ENCODE measurements around the gene SLC7A6OS. TPM values are rescaled to one million over a fixed set of nuclear protein-coding genes. Genes with fewer than 3 reads are reported as not detected.

SLC7A6OS gene
- total and polyA plus RNA-seq, 10 of the 15 experiments (the other 5 are each of a cell fraction or from before 2014, with no cell fraction given) = 2.9 to 27.4 (median 16.9) TPM

DNA sequence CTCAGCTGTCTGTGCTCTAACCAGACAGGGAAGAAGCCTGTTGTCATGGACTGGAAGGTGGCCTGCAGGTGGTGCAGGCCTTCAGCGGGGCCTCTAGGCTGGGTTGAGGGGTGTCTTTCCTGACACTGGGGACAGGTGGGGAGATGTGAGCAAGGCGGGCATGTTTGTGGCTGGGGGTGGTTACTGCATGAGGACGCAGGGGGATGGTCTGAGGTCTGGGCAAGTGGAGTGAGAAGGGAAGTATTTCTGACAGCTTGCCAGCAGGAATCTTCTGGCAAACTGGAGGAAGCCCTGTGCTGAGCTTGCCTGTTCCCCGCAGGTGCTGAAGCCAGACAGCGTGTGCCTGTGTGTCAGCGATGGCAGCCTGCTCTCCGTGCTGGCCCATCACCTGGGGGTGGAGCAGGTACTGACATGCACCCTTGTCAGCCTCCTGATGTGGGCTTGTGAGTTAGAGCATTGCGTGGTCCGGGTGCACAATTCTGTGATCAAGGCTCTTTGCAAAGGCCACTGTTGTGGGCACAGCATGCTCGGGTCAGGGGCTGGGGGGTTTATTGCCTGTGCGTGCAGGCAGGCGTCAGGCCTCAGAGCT is 36.2 kb upstream of the SLC7A6OS start:
- CTCF ChIA-PET = no interaction called here
- WGBS (ENCODE audit: insufficient coverage, insufficient replicate concordance, low lambda C conversion rate, missing lambda C conversion rate) = 86% methylated on average over 11 of the region's 12 CpGs
- BruUV-seq (replicated peaks) = no TSS peak
- POLR2A ChIA-PET = no interaction called here
- intact Hi-C loops (cut with micrococcal nuclease; ENCODE audit: unreplicated experiment) (no loop called here), in situ Hi-C loops (cut with MboI) (no loop called here)
- Histone ChIP-seq H3K4me1 (ENCODE audit: control insufficient read depth, insufficient read depth, low read length) (no peaks in the 10 kb centered on the region), H3K4me2 (ENCODE audit: control insufficient read depth, insufficient read depth) (no peak overlapping the region), H3K9me3 (replicated peaks; ENCODE audit: control insufficient read depth, insufficient read depth, low read length) (no peaks in the 10 kb centered on the region), H3K27me3 (replicated peaks in 1 of 2; ENCODE audit: control insufficient read depth in 2 of 2, insufficient read depth in 2 of 2, low read length in 1 of 2) (no peaks in the 10 kb centered on the region), H4K20me1 (ENCODE audit: control insufficient read depth, insufficient read depth) (no peaks in the 10 kb centered on the region; the same call in 1 of the 2 replicates), H3K36me3 (ENCODE audit: control insufficient read depth in 2 of 2, insufficient read depth in 2 of 2, low read length in 1 of 2) (peaks cover 25 to 29% of the 10 kb centered on the region in 2 experiments), H2AFZ (ENCODE audit: control insufficient read depth, low read depth, low read length) (no peak overlapping the region), H3K79me2 (ENCODE audit: control insufficient read depth, insufficient read depth, low read length) (no peaks in the 10 kb centered on the region), H3K9ac (ENCODE audit: control insufficient read depth, insufficient read depth, low read length) (no peak overlapping the region), H3K27ac (ENCODE audit: control insufficient read depth, insufficient read depth) (no peak overlapping the region), H3K4me3 (no peak overlapping the region)
- DNase-seq (ENCODE audit: low read depth, low spot score) (no peak), ATAC-seq (no peak), FAIRE-seq (no peak)
- SMC1A ChIA-PET (ENCODE audit: uncharacterized antibody, unreplicated experiment) = no interaction called here
- RAD21 ChIA-PET (ENCODE audit: unreplicated experiment) = no interaction called here
- TF ChIP-seq TAF1 (IDR thresholded peaks at IDR 0.05; ENCODE audit: borderline replicate concordance, low read depth, low read length) (no peak), BMI1 (IDR thresholded peaks at IDR 0.05; ENCODE audit: borderline replicate concordance) (no peak), BACH1 (IDR thresholded peaks at IDR 0.05; ENCODE audit: borderline replicate concordance) (no peak), SMARCA5 (IDR thresholded peaks at IDR 0.05) (no peak), RCOR1 (conservative IDR thresholded peaks at IDR 0.05; ENCODE audit: low read depth, low read length) (no peak), RB1 (IDR thresholded peaks at IDR 0.05; ENCODE audit: borderline replicate concordance) (no peak), MYB (IDR thresholded peaks at IDR 0.05; ENCODE audit: borderline replicate concordance, low read depth, low read length) (no peak), NR2C2 (IDR thresholded peaks at IDR 0.05; ENCODE audit: borderline replicate concordance, control insufficient read depth, insufficient read length, low read depth) (no peak), EED (IDR thresholded peaks at IDR 0.05; ENCODE audit: low read depth) (no peak), RFX5 (IDR thresholded peaks at IDR 0.05; ENCODE audit: low read depth, low read length) (no peak), SMAD5 (IDR thresholded peaks at IDR 0.05; ENCODE audit: low read depth) (no peak)
- TF ChIP-seq, protein P1, sequence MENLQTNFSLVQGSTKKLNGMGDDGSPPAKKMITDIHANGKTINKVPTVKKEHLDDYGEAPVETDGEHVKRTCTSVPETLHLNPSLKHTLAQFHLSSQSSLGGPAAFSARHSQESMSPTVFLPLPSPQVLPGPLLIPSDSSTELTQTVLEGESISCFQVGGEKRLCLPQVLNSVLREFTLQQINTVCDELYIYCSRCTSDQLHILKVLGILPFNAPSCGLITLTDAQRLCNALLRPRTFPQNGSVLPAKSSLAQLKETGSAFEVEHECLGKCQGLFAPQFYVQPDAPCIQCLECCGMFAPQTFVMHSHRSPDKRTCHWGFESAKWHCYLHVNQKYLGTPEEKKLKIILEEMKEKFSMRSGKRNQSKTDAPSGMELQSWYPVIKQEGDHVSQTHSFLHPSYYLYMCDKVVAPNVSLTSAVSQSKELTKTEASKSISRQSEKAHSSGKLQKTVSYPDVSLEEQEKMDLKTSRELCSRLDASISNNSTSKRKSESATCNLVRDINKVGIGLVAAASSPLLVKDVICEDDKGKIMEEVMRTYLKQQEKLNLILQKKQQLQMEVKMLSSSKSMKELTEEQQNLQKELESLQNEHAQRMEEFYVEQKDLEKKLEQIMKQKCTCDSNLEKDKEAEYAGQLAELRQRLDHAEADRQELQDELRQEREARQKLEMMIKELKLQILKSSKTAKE (IDR thresholded peaks at IDR 0.05; ENCODE audit: low read depth, poor library complexity, severe bottlenecking) = no peak
- TF ChIP-seq, protein P2, sequence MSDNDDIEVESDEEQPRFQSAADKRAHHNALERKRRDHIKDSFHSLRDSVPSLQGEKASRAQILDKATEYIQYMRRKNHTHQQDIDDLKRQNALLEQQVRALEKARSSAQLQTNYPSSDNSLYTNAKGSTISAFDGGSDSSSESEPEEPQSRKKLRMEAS (IDR thresholded peaks at IDR 0.05; ENCODE audit: low read depth, low read length) = no peak
- TF ChIP-seq, protein P3, sequence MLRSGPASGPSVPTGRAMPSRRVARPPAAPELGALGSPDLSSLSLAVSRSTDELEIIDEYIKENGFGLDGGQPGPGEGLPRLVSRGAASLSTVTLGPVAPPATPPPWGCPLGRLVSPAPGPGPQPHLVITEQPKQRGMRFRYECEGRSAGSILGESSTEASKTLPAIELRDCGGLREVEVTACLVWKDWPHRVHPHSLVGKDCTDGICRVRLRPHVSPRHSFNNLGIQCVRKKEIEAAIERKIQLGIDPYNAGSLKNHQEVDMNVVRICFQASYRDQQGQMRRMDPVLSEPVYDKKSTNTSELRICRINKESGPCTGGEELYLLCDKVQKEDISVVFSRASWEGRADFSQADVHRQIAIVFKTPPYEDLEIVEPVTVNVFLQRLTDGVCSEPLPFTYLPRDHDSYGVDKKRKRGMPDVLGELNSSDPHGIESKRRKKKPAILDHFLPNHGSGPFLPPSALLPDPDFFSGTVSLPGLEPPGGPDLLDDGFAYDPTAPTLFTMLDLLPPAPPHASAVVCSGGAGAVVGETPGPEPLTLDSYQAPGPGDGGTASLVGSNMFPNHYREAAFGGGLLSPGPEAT (IDR thresholded peaks at IDR 0.05; ENCODE audit: low read depth) = no peak
- TF ChIP-seq, protein P4, sequence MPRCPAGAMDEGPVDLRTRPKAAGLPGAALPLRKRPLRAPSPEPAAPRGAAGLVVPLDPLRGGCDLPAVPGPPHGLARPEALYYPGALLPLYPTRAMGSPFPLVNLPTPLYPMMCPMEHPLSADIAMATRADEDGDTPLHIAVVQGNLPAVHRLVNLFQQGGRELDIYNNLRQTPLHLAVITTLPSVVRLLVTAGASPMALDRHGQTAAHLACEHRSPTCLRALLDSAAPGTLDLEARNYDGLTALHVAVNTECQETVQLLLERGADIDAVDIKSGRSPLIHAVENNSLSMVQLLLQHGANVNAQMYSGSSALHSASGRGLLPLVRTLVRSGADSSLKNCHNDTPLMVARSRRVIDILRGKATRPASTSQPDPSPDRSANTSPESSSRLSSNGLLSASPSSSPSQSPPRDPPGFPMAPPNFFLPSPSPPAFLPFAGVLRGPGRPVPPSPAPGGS (IDR thresholded peaks at IDR 0.05; ENCODE audit: borderline replicate concordance, insufficient read depth, low read depth, low read length, poor library complexity, severe bottlenecking) = no peak
